Panc1 (cell line): Measurements from ENCODE around the gene IP6K2. TPM values are rescaled to one million over a fixed set of nuclear protein-coding genes. Genes with fewer than 3 reads are reported as not detected.

ENCODE experiments used
- ATAC-seq: fragments of 200-7000 bp; cut with Tn5 transposase; 2 replicates; pipeline ENCODE4 v1.9.1; 2020; ENCODE audit warnings: mild to moderate bottlenecking, moderate library complexity
- BruUV-seq: library from RNA; stranded (reverse); fragments of 400-500 nt; replicated peaks from 2 replicates; lab custom pipeline; 2021; lab: Mats Ljungman, UMichigan
- CTCF ChIA-PET: fragments of 300-600 bp; sonication (Branson Sonifier 250); formaldehyde crosslinking; loops from one replicate; lab custom pipeline; 2022; ENCODE audit warnings: antibody characterized with exemption; lab: Charles Lee
- POLR2A ChIA-PET: fragments of 300-600 bp; sonication (Branson Sonifier 250); formaldehyde crosslinking; loops from one replicate; lab custom pipeline; 2022; ENCODE audit warnings: antibody characterized with exemption; lab: Charles Lee
- DNase-seq: peaks from one replicate; pipeline ENCODE4 v3.0.0-alpha.2; 2010; ENCODE audit warnings: low read depth, low spot score
- H3K27ac ChIP-seq: 2 replicates; pipeline ENCODE4 v1.5.1; 2011; ENCODE audit warnings: mild to moderate bottlenecking, low read length, inconsistent platforms
- H3K27me3 ChIP-seq: fragments of 200-500 bp; sonication (Bioruptor generic); 2 replicates; pipeline ENCODE4 v1.6.0; 2014; ENCODE audit warnings: low read length, inconsistent platforms; ENCODE audit not compliant: control insufficient read depth, insufficient read depth
- H3K36me3 ChIP-seq: fragments of 200-500 bp; sonication (Bioruptor generic); 2 replicates; pipeline ENCODE4 v1.5.1; 2014; ENCODE audit warnings: inconsistent platforms, mild to moderate bottlenecking, low read length, moderate library complexity; ENCODE audit not compliant: control insufficient read depth, insufficient read depth
- H3K4me1 ChIP-seq: 2 replicates; pipeline ENCODE4 v1.5.1; 2011; ENCODE audit warnings: inconsistent platforms, mild to moderate bottlenecking, low read length, moderate library complexity; ENCODE audit not compliant: control insufficient read depth, insufficient read depth
- H3K4me3 ChIP-seq, 2 experiments: 2 replicates each; pipeline ENCODE4 v1.5.1; 2011 to 2012; ENCODE audit warnings: low read depth in 2 of 2, low read length in 2 of 2, mild to moderate bottlenecking in 2 of 2, inconsistent platforms in 1 of 2, moderate library complexity in 1 of 2
- H3K9me3 ChIP-seq: fragments of 200-500 bp; sonication (Bioruptor generic); 2 replicates; pipeline ENCODE4 v1.5.1; 2014; ENCODE audit warnings: low read depth, mild to moderate bottlenecking, inconsistent platforms, low read length, moderate library complexity; ENCODE audit not compliant: control insufficient read depth, insufficient read depth
- POLR2AphosphoS5 ChIP-seq: IDR thresholded peaks from 2 replicates; pipeline ENCODE4 v1.6.1; 2012; ENCODE audit warnings: mild to moderate bottlenecking, low read depth, low read length, moderate library complexity
- SIN3A ChIP-seq: IDR thresholded peaks from 2 replicates; pipeline ENCODE4 v1.6.1; 2012; ENCODE audit warnings: low read depth, mild to moderate bottlenecking, low read length, moderate library complexity, borderline replicate concordance; ENCODE audit not compliant: insufficient read depth
- TCF7L2 ChIP-seq: IDR thresholded peaks from 2 replicates; pipeline ENCODE4 v1.6.1; 2011; ENCODE audit warnings: mild to moderate bottlenecking, low read depth, low read length, inconsistent platforms
- in situ Hi-C: cut with HindIII; loops from 2 replicates; pipeline ENCODE4 v1.10.0; 2016; ENCODE audit warnings: low sequenced_read_pairs, low pct_unique_long_range_greater_than_20kb
- intact Hi-C: fragments of 100-400 bp; cut with micrococcal nuclease; formaldehyde crosslinking; loops from one replicate; pipeline ENCODE4 v1.10.0; 2022; ENCODE audit not compliant: unreplicated experiment
- total RNA-seq: library from RNA; stranded (reverse); gene quantifications from one replicate; pipeline ENCODE4 v1.2.1, GENCODE V29; 2021; ENCODE audit not compliant: unreplicated experiment
- TF ChIP-seq, protein P1 (sequence below): fragments of 450-650 bp; IDR thresholded peaks from 2 replicates; pipeline ENCODE4 v1.5.1; 2017; ENCODE audit warnings: mild to moderate bottlenecking
- TF ChIP-seq, protein P2 (sequence below), 2 experiments: IDR thresholded peaks; 2 replicates each; pipeline ENCODE4 v1.6.1; 2011 to 2012; ENCODE audit warnings: low read depth in 2 of 2, control low read depth in 1 of 2, low read length in 1 of 2, mild to moderate bottlenecking in 1 of 2, moderate library complexity in 1 of 2; ENCODE audit not compliant: insufficient read depth in 1 of 2

IP6K2 gene
- total RNA-seq, 1 experiment from 2014 or later: 50.2 TPM

DNA sequence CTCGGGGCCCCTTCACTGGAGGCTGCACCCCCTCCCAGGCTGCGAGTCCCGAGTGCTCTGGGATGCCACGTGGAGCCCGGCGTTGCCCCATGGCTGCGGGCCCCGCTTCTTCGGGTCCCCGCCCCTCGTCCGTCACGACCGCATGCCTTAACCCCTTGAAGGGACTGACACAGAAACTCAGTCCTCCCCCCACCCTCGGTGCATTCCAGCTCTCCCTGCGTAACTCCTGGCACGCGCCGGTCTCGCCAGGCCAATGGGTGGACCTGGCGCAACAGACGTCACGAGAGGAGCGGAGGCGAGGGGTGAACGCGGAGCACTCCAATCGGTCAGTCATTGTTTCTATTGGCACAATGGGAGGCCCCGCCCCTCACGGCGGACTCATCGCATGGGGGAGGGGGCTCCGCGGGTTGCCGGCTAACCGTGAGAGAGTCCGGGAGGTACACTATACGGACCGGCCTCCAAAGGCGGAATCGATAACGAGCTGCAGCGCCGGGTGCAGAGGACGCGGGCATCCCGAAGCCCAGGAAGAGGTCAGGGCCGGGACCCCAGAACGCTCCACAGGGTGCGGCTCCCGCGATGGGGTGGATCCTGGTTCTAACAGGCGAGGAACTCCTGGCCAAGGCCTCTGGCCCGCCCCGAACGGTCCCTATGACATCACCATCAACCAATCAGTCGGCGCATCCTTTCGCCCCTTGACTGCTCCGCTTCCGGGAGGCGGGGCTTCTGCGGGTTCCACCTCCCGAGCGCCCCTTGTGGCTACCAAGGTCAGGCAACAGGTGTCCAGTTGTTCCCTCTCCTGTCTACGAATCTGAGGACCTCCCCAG lies 53.3 kb downstream of the IP6K2 start:
- Histone ChIP-seq H3K27ac (peak overlapping the region; percentile 88), H3K36me3 (no peaks in the 10 kb centered on the region), H3K4me3 (peak overlapping the region; percentile 52 to 61), H3K4me1 (no peaks in the 10 kb centered on the region), H3K9me3 (no peaks in the 10 kb centered on the region), H3K27me3 (no peaks in the 10 kb centered on the region)
- CTCF ChIA-PET: no interaction called here
- TF ChIP-seq SIN3A (no peak), TCF7L2 (no peak), POLR2AphosphoS5 (peak; percentile 87)
- TF ChIP-seq, protein P1, sequence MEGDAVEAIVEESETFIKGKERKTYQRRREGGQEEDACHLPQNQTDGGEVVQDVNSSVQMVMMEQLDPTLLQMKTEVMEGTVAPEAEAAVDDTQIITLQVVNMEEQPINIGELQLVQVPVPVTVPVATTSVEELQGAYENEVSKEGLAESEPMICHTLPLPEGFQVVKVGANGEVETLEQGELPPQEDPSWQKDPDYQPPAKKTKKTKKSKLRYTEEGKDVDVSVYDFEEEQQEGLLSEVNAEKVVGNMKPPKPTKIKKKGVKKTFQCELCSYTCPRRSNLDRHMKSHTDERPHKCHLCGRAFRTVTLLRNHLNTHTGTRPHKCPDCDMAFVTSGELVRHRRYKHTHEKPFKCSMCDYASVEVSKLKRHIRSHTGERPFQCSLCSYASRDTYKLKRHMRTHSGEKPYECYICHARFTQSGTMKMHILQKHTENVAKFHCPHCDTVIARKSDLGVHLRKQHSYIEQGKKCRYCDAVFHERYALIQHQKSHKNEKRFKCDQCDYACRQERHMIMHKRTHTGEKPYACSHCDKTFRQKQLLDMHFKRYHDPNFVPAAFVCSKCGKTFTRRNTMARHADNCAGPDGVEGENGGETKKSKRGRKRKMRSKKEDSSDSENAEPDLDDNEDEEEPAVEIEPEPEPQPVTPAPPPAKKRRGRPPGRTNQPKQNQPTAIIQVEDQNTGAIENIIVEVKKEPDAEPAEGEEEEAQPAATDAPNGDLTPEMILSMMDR: peak; percentile 87
- TF ChIP-seq, protein P2, sequence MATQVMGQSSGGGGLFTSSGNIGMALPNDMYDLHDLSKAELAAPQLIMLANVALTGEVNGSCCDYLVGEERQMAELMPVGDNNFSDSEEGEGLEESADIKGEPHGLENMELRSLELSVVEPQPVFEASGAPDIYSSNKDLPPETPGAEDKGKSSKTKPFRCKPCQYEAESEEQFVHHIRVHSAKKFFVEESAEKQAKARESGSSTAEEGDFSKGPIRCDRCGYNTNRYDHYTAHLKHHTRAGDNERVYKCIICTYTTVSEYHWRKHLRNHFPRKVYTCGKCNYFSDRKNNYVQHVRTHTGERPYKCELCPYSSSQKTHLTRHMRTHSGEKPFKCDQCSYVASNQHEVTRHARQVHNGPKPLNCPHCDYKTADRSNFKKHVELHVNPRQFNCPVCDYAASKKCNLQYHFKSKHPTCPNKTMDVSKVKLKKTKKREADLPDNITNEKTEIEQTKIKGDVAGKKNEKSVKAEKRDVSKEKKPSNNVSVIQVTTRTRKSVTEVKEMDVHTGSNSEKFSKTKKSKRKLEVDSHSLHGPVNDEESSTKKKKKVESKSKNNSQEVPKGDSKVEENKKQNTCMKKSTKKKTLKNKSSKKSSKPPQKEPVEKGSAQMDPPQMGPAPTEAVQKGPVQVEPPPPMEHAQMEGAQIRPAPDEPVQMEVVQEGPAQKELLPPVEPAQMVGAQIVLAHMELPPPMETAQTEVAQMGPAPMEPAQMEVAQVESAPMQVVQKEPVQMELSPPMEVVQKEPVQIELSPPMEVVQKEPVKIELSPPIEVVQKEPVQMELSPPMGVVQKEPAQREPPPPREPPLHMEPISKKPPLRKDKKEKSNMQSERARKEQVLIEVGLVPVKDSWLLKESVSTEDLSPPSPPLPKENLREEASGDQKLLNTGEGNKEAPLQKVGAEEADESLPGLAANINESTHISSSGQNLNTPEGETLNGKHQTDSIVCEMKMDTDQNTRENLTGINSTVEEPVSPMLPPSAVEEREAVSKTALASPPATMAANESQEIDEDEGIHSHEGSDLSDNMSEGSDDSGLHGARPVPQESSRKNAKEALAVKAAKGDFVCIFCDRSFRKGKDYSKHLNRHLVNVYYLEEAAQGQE (IDR thresholded peaks at IDR 0.05; ENCODE audit: insufficient read depth in 1 of 2, low read depth in 2 of 2, low read length in 1 of 2): peak in 1 of 2 experiments; percentile 50; a peak in 1 of 4 replicates
- ATAC-seq: peak; percentile 97
- intact Hi-C loops: no loop called here
- DNase-seq: peak; percentile 87
- POLR2A ChIA-PET: no interaction called here
- no TSS peak for BruUV-seq
- in situ Hi-C loops: no loop called here

DNA sequence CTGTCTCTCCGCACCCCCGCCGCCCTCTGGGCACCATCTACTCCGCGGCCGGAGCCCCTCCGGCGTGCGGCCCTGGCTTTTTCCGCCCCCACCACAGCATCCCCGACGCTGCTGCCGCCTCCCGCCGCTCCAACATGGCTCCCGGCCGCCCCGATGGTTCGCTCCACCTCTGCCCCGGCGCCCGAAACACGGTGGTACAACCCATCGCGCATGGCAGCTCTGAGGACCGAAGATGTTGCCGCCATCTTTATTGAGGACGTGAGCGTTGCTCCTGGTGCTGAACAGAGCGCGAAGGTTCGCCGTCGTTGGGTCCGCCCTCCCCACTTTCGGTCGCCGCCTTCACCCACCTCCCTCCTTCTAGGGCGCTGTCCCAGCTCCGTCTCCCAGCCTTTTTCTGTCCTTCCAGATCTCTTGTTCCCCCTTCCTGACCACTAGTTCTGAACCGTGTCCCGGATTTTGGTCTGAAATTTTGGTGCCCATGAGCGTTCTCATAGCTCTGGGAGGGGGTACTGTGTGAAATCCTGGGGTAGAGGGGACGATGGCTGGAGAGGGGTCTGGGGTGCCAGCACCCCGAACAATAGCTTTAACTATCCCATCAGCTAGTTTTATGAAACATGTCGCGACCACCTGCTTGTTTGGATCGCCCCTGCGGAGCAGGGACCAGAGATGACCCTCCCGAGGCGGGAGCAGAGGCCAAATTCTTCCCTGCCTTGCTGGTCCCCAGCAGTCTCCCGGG lies 54.1 kb downstream of the IP6K2 start, which contains the start of gene CELSR3:
Gene CELSR3 (minus strand): TSS at position 134 of the 736 bp plus-strand sequence. CDS start 252 bp downstream, outside the sequence.
- Histone ChIP-seq H3K4me1 (no peaks in the 10 kb centered on the region), H3K4me3 (peak within 1 kb of the TSS; percentile 52 to 61), H3K27me3 (no peaks in the 10 kb centered on the region), H3K9me3 (no peaks in the 10 kb centered on the region), H3K36me3 (no peaks in the 10 kb centered on the region), H3K27ac (peak within 1 kb of the TSS; percentile 88)
- DNase-seq (no peak), ATAC-seq (peak; percentile 24)
- intact Hi-C loops: no loop called here
- in situ Hi-C loops: no loop called here
- POLR2A ChIA-PET: no interaction called here
- TSS peak; percentile 88 for BruUV-seq
- CTCF ChIA-PET: no interaction called here
- TF ChIP-seq TCF7L2 (no peak), POLR2AphosphoS5 (no peak; the same call in 1 of the 2 replicates), SIN3A (no peak)
- TF ChIP-seq, protein P1: no peak
- TF ChIP-seq, protein P2 (IDR thresholded peaks at IDR 0.05; ENCODE audit: insufficient read depth in 1 of 2, low read depth in 2 of 2, low read length in 1 of 2): no peak
